ENCODE data around the gene PON1. TPM values are rescaled to one million over a fixed set of nuclear protein-coding genes. Genes with fewer than 3 reads are reported as not detected.

Gene PON1
- polyA plus RNA-seq, 4 donors = 0.04 to 9.5 TPM; not detected in 2

DNA sequence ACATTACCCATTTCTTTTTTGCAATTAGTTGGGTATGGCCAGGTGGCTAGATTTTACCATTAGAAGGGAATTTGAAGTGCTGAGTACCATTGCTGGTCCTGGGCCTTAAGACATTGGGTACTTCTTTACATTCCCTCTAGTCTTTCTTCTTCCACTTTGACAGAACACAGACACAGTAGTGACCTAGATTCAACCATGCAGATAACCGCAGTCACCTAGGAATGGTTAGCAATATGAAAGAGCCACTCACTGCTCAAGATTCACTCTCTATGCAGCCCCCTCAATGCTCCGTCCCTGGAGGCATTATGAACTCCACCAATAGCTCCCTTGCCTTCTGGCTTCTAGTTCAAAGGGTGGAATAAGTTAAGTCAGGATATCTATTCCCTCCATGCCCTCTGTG, 16.2 kb upstream of the PON1 start:
- Histone ChIP-seq H3K4me1 (ENCODE audit: control insufficient read depth in 3 of 3, insufficient read depth in 2 of 3, low read depth in 1 of 3, low read length in 2 of 3) (no peaks in the 10 kb centered on the region), H3K36me3 (ENCODE audit: control insufficient read depth in 3 of 3, insufficient read depth in 2 of 3, low read depth in 1 of 3, low read length in 3 of 3) (no peaks in the 10 kb centered on the region), H3K27me3 (ENCODE audit: control insufficient read depth in 3 of 3, insufficient read depth in 3 of 3, low read length in 3 of 3) (no peaks in the 10 kb centered on the region), H3K9me3 (ENCODE audit: control insufficient read depth in 2 of 2, insufficient read depth in 1 of 2, low read depth in 1 of 2, low read length in 1 of 2) (no peaks in the 10 kb centered on the region), H3K27ac (ENCODE audit: low read depth in 1 of 3, low read length in 2 of 3) (no peak overlapping the region), H3K4me3 (ENCODE audit: low read depth in 1 of 3, low read length in 3 of 3) (no peak overlapping the region)
- no peak for FAIRE-seq
- no peak for DNase-seq
- WGBS, 3 donors = 85 to 94% (median 88%) methylated on average over 2 of the region's 2 CpGs

DNA sequence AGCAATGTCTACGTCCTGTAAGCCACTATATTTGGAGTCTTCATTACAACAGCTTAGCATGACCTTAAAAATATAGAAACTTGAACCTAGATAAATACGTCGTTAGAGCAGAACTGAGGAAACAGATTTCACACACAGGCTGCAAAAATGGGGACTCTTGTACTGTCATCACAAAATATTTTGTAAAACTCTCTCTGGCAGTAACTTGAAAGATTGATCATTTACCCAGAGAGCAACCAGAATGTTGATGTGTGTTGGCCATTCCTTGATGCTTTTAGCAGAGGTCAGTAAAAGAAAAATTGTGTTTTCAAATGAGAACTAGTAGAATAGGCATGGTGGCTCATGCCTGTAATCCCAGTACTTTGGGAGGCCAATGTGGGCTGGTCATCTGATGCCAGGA, 14.5 kb upstream of the PON1 start:
- H3K4me1 ChIP-seq (ENCODE audit: control insufficient read depth in 3 of 3, insufficient read depth in 2 of 3, low read depth in 1 of 3, low read length in 2 of 3) = no peaks in the 10 kb centered on the region
- no peaks in the 10 kb centered on the region for H3K36me3 ChIP-seq (ENCODE audit: control insufficient read depth in 3 of 3, insufficient read depth in 2 of 3, low read depth in 1 of 3, low read length in 3 of 3)
- no peak overlapping the region for H3K27ac ChIP-seq (ENCODE audit: low read depth in 1 of 3, low read length in 2 of 3)
- 89 to 91% (median 89%) methylated on average over 3 of the region's 3 CpGs for WGBS, 3 donors
- H3K9me3 ChIP-seq (ENCODE audit: control insufficient read depth in 2 of 2, insufficient read depth in 1 of 2, low read depth in 1 of 2, low read length in 1 of 2) = no peaks in the 10 kb centered on the region
- no peak for FAIRE-seq
- H3K4me3 ChIP-seq (ENCODE audit: low read depth in 1 of 3, low read length in 3 of 3) = no peak overlapping the region
- no peak for DNase-seq
- H3K27me3 ChIP-seq (ENCODE audit: control insufficient read depth in 3 of 3, insufficient read depth in 3 of 3, low read length in 3 of 3) = no peaks in the 10 kb centered on the region

DNA sequence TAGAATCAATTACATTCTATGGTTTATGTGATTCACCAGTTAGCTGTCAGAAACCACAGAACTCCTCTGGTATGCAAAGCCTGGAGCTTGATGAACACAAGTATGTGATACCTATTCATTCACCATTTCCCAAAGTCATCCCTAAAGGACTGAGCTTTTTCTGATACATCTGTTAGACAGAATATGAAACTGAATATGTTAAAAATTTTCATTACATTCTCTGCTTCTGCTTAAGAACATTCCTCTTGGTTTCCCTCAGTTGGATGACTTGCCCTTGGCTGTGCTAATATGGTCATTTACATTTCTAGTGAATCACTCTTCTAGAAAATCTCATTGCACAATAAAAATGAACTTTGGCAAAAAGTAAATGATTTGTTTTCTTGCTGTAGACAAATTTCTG, 10.8 kb upstream of the PON1 start:
- no peak for FAIRE-seq
- Histone ChIP-seq H3K4me3 (ENCODE audit: low read depth in 1 of 3, low read length in 3 of 3) (no peak overlapping the region), H3K9me3 (ENCODE audit: control insufficient read depth in 2 of 2, insufficient read depth in 1 of 2, low read depth in 1 of 2, low read length in 1 of 2) (no peaks in the 10 kb centered on the region), H3K36me3 (ENCODE audit: control insufficient read depth in 3 of 3, insufficient read depth in 2 of 3, low read depth in 1 of 3, low read length in 3 of 3) (no peaks in the 10 kb centered on the region), H3K27me3 (ENCODE audit: control insufficient read depth in 3 of 3, insufficient read depth in 3 of 3, low read length in 3 of 3) (no peaks in the 10 kb centered on the region), H3K4me1 (ENCODE audit: control insufficient read depth in 3 of 3, insufficient read depth in 2 of 3, low read depth in 1 of 3, low read length in 2 of 3) (no peaks in the 10 kb centered on the region), H3K27ac (ENCODE audit: low read depth in 1 of 3, low read length in 2 of 3) (no peak overlapping the region)
- DNase-seq = no peak

DNA sequence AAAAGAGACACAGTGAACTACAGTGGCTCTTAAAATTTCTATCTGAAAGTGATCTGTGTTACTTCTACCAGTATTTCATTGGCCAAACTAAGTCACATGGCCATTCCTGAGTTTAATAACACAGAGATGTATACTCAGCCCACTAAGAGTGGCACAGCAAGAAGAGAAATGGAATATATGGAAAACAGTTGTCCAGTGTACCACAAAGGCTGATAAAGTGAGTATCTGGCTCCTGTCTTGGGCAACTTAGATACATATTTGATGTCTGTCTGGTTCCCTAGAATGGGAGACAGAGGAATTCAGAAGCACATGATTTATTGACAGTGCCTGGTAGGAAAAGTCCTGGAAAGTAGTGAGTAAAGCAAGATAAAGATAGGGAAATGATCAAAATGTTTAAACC, 10.1 kb upstream of the PON1 start:
- Histone ChIP-seq H3K36me3 (ENCODE audit: control insufficient read depth in 3 of 3, insufficient read depth in 2 of 3, low read depth in 1 of 3, low read length in 3 of 3) (no peaks in the 10 kb centered on the region), H3K27ac (ENCODE audit: low read depth in 1 of 3, low read length in 2 of 3) (no peak overlapping the region), H3K9me3 (ENCODE audit: control insufficient read depth in 2 of 2, insufficient read depth in 1 of 2, low read depth in 1 of 2, low read length in 1 of 2) (no peaks in the 10 kb centered on the region), H3K27me3 (ENCODE audit: control insufficient read depth in 3 of 3, insufficient read depth in 3 of 3, low read length in 3 of 3) (no peaks in the 10 kb centered on the region), H3K4me3 (ENCODE audit: low read depth in 1 of 3, low read length in 3 of 3) (no peak overlapping the region), H3K4me1 (ENCODE audit: control insufficient read depth in 3 of 3, insufficient read depth in 2 of 3, low read depth in 1 of 3, low read length in 2 of 3) (no peaks in the 10 kb centered on the region)
- FAIRE-seq = no peak
- no peak for DNase-seq

DNA sequence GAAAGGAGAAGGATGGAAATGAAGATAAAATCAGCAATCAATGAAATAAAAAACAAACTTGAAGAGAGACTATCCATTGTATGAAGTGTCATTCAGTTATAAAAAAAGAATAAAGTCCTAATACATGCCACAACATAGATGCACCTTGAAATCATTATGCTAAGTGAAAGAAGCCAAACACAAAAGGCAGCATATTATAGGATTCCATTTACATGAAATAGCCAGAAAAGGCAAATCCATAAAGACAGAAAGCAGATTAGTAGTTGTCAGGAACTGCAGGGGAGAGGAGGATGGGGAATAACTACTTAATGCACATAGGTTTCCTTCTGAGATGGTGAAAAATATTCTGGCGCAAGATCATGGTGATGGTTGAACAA, 6.6 kb upstream of the PON1 start:
- no peak for DNase-seq
- Histone ChIP-seq H3K27ac (ENCODE audit: low read depth in 1 of 3, low read length in 2 of 3) (no peak overlapping the region), H3K9me3 (ENCODE audit: control insufficient read depth in 2 of 2, insufficient read depth in 1 of 2, low read depth in 1 of 2, low read length in 1 of 2) (no peaks in the 10 kb centered on the region), H3K27me3 (ENCODE audit: control insufficient read depth in 3 of 3, insufficient read depth in 3 of 3, low read length in 3 of 3) (no peaks in the 10 kb centered on the region), H3K4me3 (ENCODE audit: low read depth in 1 of 3, low read length in 3 of 3) (no peak overlapping the region), H3K4me1 (ENCODE audit: control insufficient read depth in 3 of 3, insufficient read depth in 2 of 3, low read depth in 1 of 3, low read length in 2 of 3) (no peaks in the 10 kb centered on the region), H3K36me3 (ENCODE audit: control insufficient read depth in 3 of 3, insufficient read depth in 2 of 3, low read depth in 1 of 3, low read length in 3 of 3) (no peaks in the 10 kb centered on the region)
- 96 to 100% (median 97%) methylated on average over 1 of the region's 1 CpG for WGBS, 3 donors
- FAIRE-seq = no peak

DNA sequence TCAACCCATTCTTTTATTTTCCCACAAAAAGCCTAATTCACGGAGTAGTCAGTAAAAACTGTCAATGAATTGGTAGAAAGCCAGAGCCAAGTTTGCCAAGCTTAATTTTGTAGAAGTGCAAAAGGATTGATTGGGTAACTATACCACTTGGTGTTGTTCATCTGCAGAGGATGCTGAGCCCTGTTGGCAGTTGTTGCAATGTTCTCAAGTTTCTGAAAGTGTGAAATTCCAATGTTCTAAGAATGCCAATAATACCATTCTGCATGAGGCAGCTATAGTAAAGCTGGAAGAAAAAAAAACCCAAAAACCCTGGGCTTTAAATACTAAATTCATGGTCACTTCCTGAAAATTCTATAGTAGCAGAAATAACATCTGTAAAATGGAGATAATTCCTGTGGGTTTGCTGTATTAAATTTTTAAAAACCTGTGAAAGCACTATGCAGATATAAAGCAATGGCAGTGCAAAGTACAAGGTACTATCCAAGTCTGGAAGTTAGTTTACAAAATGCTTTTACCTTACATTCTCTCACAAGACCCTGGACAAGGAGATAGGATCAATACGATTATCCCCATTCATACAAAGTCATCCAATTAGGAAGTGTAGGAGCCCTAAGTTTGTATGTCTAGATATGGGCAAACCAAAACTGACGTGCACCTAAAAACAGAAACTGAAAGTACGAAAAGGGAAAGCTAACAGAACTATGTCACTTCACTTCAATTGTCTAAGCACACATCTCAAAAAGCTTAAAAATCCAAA, 6.0 kb upstream of the PON1 start:
- peaks cover 0 to 3% (median 0%) of the 10 kb centered on the region in 3 donors for H3K27me3 ChIP-seq (ENCODE audit: control insufficient read depth in 3 of 3, insufficient read depth in 3 of 3, low read length in 3 of 3)
- 20 to 31% (median 23%) methylated on average over 4 of the region's 4 CpGs for WGBS, 3 donors
- peak overlapping the region in 1 of 3 donors; percentile 19 for H3K27ac ChIP-seq (ENCODE audit: low read depth in 1 of 3, low read length in 2 of 3)
- DNase-seq = peak; percentile 53 to 56
- peak overlapping the region in 2 of 3 donors; percentile 22 to 28 for H3K4me3 ChIP-seq (ENCODE audit: low read depth in 1 of 3, low read length in 3 of 3)
- H3K4me1 ChIP-seq (ENCODE audit: control insufficient read depth in 3 of 3, insufficient read depth in 2 of 3, low read depth in 1 of 3, low read length in 2 of 3) = no peaks in the 10 kb centered on the region
- H3K9me3 ChIP-seq (ENCODE audit: control insufficient read depth in 2 of 2, insufficient read depth in 1 of 2, low read depth in 1 of 2, low read length in 1 of 2) = no peaks in the 10 kb centered on the region
- FAIRE-seq = peak; percentile 55
- H3K36me3 ChIP-seq (ENCODE audit: control insufficient read depth in 3 of 3, insufficient read depth in 2 of 3, low read depth in 1 of 3, low read length in 3 of 3) = no peaks in the 10 kb centered on the region

DNA sequence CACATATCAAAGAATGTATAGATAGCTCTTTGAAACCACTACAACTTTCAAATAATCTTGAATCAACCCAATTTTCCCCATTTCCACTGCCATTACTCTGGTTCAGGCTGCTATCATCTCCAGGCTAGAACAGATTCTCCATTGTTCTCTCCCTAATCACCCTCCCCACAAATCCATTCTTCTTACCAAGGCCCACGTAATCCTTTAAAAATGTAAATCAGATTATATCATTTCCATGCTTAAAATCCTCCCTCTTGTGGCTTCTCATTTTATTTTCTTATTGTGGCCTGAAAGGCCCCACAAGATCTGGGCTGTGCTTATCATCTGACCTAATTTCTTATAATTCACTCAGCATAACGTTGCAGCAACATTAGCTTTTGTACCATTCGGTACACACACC, 3.0 kb upstream of the PON1 start:
- no peak overlapping the region for H3K4me3 ChIP-seq (ENCODE audit: low read depth in 1 of 3, low read length in 3 of 3)
- FAIRE-seq (no peak), DNase-seq (no peak)
- no peak overlapping the region for H3K27ac ChIP-seq (ENCODE audit: low read depth in 1 of 3, low read length in 2 of 3)
- no peaks in the 10 kb centered on the region for H3K36me3 ChIP-seq (ENCODE audit: control insufficient read depth in 3 of 3, insufficient read depth in 2 of 3, low read depth in 1 of 3, low read length in 3 of 3)
- peaks cover 0 to 9% (median 0%) of the 10 kb centered on the region in 3 donors for H3K27me3 ChIP-seq (ENCODE audit: control insufficient read depth in 3 of 3, insufficient read depth in 3 of 3, low read length in 3 of 3)
- WGBS, 3 donors = 80 to 83% (median 81%) methylated on average over 3 of the region's 3 CpGs
- peaks cover 0 to 4% (median 2%) of the 10 kb centered on the region in 3 donors for H3K4me1 ChIP-seq (ENCODE audit: control insufficient read depth in 3 of 3, insufficient read depth in 2 of 3, low read depth in 1 of 3, low read length in 2 of 3)
- H3K9me3 ChIP-seq (ENCODE audit: control insufficient read depth in 2 of 2, insufficient read depth in 1 of 2, low read depth in 1 of 2, low read length in 1 of 2) = no peaks in the 10 kb centered on the region

DNA sequence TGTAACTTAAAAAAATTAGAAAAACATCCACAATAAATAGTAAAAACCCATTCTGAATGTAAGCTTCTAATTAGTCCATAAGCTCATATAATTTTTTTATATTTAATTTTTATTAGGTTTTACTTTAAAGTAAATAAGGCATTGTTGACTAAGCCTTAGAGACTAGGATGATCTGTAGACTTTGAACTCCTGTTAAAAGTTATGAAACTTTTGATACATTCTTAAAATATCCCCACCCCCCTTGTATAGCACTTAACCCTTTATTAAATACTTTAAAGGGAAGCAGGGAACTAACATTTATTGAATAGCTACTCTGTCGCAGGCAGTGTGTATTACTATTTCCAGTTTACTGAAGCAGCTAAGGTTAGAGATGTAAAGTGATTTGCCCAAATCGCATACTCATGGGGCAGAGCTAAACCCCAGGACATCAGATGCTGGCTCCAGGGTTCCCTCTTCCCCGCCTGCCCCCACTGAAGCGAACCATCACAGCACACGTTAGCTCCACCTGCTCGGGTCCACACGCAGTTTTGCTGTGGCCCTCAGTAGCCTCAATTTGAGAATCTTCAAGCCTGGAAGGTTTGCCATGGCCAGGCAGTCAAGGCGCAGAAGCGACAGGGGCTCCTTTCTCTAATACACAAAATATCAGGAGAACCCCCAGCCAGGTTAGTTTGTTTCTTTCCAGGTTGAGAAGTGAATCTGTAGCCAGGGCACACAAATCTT, 762 bp downstream of the PON1 start:
- peaks cover 0 to 12% (median 2%) of the 10 kb centered on the region in 3 donors for H3K4me1 ChIP-seq (ENCODE audit: control insufficient read depth in 3 of 3, insufficient read depth in 2 of 3, low read depth in 1 of 3, low read length in 2 of 3)
- FAIRE-seq (no peak), DNase-seq (no peak)
- H3K27ac ChIP-seq (ENCODE audit: low read depth in 1 of 3, low read length in 2 of 3) = no peak overlapping the region
- peaks cover 0 to 9% (median 0%) of the 10 kb centered on the region in 3 donors for H3K27me3 ChIP-seq (ENCODE audit: control insufficient read depth in 3 of 3, insufficient read depth in 3 of 3, low read length in 3 of 3)
- no peaks in the 10 kb centered on the region for H3K9me3 ChIP-seq (ENCODE audit: control insufficient read depth in 2 of 2, insufficient read depth in 1 of 2, low read depth in 1 of 2, low read length in 1 of 2)
- 71 to 84% (median 80%) methylated on average over 9 of the region's 9 CpGs for WGBS, 3 donors
- H3K36me3 ChIP-seq (ENCODE audit: control insufficient read depth in 3 of 3, insufficient read depth in 2 of 3, low read depth in 1 of 3, low read length in 3 of 3) = no peaks in the 10 kb centered on the region
- no peak overlapping the region for H3K4me3 ChIP-seq (ENCODE audit: low read depth in 1 of 3, low read length in 3 of 3)
